ENCODE results near the gene CFAP299.
"Not testable (repeated sequence)": the region's sequence is repeated elsewhere in the genome, so short reads cannot be mapped to it uniquely, and the experiment has no call there.

CFAP299 gene

GRCh38 chr4:80333121-80333520 is 2.4 kb upstream of the CFAP299 start:
- DNase-seq: no peak

- DNase-seq: no peak
Measured at GRCh38 chr4:80334568-80334967, 962 bp upstream of the CFAP299 start.

GRCh38 chr4:80335226-80335553 is 340 bp upstream of the CFAP299 start:
- no peak for DNase-seq

GRCh38 chr4:80336582-80336981 is 1.1 kb downstream of the CFAP299 start:
- DNase-seq: peak; percentile 50

GRCh38 chr4:80340036-80340435 is 4.5 kb downstream of the CFAP299 start:
- no peak for DNase-seq

- DNase-seq: not testable (repeated sequence)
Measured at GRCh38 chr4:80342684-80343083, 7.2 kb downstream of the CFAP299 start.

- no peak for DNase-seq
Measured at GRCh38 chr4:80343887-80344286, 8.4 kb downstream of the CFAP299 start.

- no peak for DNase-seq
Measured at GRCh38 chr4:80360084-80360483, 24.6 kb downstream of the CFAP299 start.

GRCh38 chr4:80360900-80361299 is 25.4 kb downstream of the CFAP299 start:
- DNase-seq: no peak

GRCh38 chr4:80361329-80361900 is 25.9 kb downstream of the CFAP299 start:
- peak; percentile 1 for DNase-seq

- DNase-seq: no peak
Measured at GRCh38 chr4:80362578-80363181, 27.1 kb downstream of the CFAP299 start.

- DNase-seq: peak; percentile 2
Measured at GRCh38 chr4:80365928-80366327, 30.4 kb downstream of the CFAP299 start.

- DNase-seq: no peak
Measured at GRCh38 chr4:80367737-80368136, 32.2 kb downstream of the CFAP299 start.

GRCh38 chr4:80370635-80371034 is 35.1 kb downstream of the CFAP299 start:
- DNase-seq: no peak

GRCh38 chr4:80371046-80371445 is 35.5 kb downstream of the CFAP299 start:
- no peak for DNase-seq

GRCh38 chr4:80374180-80374579 is 38.6 kb downstream of the CFAP299 start:
- DNase-seq: no peak

GRCh38 chr4:80382090-80382832 is 46.7 kb downstream of the CFAP299 start:
- DNase-seq: no peak

- DNase-seq: no peak
Measured at GRCh38 chr4:80385397-80386280, 50.1 kb downstream of the CFAP299 start.

- DNase-seq: no peak
Measured at GRCh38 chr4:80386281-80386886, 50.9 kb downstream of the CFAP299 start.

- DNase-seq: no peak
Measured at GRCh38 chr4:80387390-80388283, 52.1 kb downstream of the CFAP299 start.

GRCh38 chr4:80388284-80388607 is 52.7 kb downstream of the CFAP299 start:
- no peak for DNase-seq

GRCh38 chr4:80390178-80390577 is 54.6 kb downstream of the CFAP299 start:
- DNase-seq: no peak

Measured in NCI-H748 treated with DMSO at 0.1 percent for 48 hours (cell line).